Stromal cell of bone marrow (primary cell): ENCODE results near the gene LRCH1.

Source experiments
- DNase-seq: peaks from one replicate; pipeline ENCODE4 v3.0.0-alpha.2; 2012; ENCODE audit warnings: low read depth

The LRCH1 gene

GRCh38 chr13:46712524-46712923, 159.6 kb downstream of the LRCH1 start:
- DNase-seq, result no peak

- DNase-seq, result no peak
Observed at GRCh38 chr13:46715363-46715762, 162.4 kb downstream of the LRCH1 start.

- no peak for DNase-seq
Observed at GRCh38 chr13:46716821-46717220, 163.9 kb downstream of the LRCH1 start.

GRCh38 chr13:46717275-46717674, 164.3 kb downstream of the LRCH1 start:
- DNase-seq, result no peak

DNA sequence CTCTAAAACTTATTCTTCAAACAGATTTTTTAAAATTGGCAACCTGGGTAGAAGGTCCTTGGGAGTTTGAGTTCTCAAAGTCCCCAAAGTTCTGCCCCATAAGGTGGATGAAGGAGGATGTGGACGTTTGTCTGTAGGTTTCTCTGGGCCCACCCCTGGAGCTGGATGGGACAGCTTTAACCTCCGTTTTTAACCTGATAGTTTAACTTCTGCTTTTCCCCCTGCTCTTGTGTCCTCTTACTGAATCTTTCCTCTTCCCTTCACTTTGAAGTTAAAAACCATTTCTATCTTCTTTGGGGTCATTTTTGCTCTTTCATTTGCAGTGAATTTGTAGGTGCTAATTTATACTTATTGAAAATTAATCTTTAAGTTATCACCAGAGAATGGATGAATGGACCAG, 164.9 kb downstream of the LRCH1 start:
- DNase-seq, result no peak

DNA sequence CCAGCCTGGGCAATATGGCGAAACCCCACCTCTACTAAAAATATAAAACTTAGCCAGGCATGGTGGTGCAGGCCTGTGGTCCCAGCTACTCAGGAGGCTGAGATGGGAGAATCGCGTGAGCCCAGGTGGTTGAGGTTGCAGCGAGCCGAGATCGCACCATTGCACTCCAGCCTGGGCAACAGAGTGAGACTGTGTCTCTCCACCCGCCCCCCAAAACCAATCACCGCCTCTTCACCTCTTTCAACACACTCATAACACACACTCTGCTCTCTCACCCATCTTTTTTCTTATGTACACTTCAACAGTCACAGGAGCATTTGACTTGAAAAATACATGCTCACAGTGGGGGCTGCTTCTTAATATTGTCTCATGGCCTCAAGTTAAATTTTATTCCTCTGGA, 167.2 kb downstream of the LRCH1 start:
- DNase-seq, result no peak

DNA sequence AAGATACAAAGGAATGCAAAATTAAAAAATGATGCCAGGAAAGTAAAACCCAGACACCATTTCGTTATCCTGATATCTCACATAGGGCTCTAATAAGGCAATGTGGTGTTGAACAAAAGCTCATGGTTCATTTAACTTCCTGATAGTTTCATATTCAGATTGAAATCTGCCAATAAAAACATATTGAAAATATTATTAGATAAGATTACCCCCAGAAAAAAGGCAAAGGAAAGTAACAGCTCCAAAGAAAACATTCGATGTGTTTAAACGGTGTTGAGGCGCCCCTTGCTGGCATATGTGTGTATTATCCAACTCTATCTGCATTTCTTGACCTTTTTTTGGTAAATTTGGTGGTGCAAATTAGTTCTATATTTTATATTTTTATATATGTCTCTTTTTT, 168.1 kb downstream of the LRCH1 start:
- peak; percentile 30 for DNase-seq

DNA sequence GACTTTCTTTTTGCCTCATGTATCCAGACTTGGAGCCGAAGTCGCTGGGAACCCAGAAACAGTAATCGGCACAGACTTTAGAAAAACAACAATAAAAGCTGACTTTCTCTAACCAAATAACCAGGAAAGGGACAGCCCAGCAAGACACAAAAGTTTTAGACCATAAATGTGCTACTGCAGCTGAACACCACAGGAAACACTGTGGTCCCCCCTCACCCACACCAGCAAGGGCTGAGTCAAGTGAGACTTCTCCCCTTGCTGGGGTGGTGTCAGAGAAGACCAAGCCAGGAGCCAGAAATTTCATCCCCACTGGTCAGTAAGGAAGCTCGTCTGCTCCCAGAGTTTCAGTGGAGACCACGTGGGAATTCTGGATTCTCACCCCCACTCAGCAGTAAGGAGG, 173.4 kb downstream of the LRCH1 start:
- DNase-seq, result no peak

DNA sequence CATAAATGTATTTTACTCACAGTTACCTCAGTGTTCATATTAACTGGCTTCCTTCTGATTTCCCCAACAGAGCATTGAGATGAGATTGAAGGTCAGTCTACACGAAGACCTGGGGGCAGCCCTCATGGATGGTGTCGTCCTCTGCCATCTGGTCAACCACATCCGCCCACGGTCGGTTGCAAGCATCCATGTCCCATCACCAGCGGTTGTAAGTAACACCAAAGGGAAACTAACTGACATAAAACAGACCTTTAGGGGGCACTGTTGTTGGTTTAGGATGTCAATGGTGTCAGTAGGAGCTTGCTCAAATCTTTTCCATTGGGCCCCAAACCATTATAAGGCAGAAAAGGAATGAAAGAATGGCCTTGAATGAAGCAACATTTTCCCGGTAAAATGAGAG, 175.8 kb downstream of the LRCH1 start:
- no peak for DNase-seq

DNA sequence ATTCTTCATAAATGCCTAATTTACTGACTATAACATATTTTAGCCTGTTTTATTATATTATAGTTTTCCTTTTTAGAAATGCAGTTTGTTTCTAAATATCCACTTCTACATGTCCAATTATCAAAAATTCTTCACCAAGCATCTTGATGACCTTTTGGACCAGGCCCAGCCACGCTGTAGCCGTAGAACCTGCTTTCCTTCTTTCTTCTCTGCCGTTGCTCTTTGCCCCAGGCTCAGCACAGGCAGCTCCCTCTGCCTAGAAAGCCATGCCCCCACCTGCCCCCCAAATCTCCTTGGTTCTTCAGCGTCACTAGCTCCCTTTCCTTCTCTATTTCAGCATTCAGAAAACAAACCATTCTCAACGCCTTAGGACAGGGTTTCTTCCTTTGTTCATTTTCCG, 178.6 kb downstream of the LRCH1 start:
- no peak for DNase-seq

DNA sequence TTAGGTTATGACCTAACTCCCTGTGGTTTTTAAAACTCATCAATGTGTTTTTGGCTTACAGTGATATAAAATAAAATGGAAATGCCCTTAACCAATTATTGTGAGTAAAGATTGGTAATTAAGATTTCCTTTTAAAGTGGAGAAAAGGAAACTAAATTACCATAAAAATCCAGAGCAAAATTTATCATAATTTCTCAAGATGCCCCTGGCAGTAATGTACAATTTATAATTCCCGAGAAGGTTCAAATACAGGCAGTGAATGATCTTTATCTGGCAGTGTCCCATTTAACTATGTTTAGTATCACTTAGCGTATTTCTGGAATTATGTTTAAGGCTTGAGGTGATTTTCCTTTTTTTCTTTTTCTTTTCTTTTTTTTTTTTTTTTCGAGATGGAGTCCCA, 182.5 kb downstream of the LRCH1 start:
- DNase-seq, result no peak

GRCh38 chr13:46736541-46737310, 183.8 kb downstream of the LRCH1 start:
- no peak for DNase-seq

- DNase-seq, result no peak
Observed at GRCh38 chr13:46738055-46738454, 185.1 kb downstream of the LRCH1 start.

GRCh38 chr13:46738766-46739165, 185.8 kb downstream of the LRCH1 start:
- DNase-seq, result no peak

DNA sequence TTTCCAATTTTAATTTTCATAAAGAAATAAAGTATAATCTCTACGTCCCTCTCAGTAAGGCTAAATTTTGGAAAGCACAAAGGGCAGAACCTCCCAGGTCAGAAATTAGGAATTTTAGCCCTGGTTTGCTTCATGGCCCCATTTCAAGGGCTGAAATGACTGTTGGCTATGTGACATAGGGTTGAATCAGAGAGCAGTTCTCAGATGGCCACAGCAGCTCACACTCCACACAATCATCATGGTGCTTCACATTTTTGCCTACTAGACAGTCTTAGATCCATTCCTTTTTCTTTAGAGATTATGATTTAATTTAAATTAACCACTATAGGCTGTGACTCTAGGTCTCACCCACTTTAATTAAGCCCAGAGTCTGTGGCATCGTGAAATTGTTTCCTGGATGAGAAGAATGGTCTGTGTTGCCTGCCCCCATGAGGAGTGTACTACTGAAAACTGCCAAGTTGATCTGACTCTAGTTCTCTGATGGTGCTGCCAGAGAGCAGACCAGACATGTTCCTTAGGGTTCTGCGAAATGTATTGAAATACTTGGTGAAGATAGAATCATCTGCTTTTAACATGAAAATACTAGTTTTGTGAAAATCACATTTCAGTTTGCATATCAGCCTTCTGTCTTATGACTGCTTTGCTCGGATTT, 186.6 kb downstream of the LRCH1 start:
- no peak for DNase-seq

DNA sequence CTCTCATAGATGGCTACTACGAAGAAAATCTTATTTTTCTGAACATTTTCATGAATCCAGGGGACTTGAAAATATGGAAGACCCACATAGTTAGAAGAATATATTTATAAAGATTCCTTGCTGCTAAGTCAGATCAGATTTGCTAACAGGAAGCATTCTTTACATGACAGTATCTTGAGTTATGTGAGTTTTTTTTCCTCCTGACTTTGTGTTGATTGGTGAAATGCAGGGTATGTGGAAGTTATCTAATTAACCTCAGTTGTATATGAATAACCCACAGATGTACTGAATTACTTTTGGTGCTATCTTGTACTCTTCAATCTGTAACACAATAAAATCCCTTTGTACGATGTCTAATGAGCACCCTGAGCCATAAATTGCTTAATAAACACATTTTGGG, 190.2 kb downstream of the LRCH1 start:
- no peak for DNase-seq

DNA sequence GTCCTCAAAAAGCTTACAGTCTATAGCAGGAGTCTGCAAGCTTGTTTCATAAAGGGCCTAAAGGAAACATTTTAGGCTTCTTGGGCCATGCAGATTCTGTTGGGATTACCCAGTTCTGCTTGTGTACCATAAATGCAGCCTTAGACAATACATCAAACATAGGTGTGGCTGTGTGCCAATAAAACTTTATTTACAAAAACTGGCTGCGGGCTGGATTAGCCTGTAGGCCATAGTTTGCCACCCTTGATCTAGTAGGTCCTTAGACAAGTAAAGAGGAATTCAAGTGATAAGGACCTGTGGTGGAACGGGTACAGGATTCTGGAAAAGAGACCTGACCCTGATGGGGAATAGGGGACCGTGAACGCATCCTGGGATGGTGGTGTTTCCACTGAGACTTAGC, 192.1 kb downstream of the LRCH1 start:
- no peak for DNase-seq

GRCh38 chr13:46745706-46746105, 192.7 kb downstream of the LRCH1 start:
- no peak for DNase-seq

GRCh38 chr13:46747031-46747820, 194.3 kb downstream of the LRCH1 start:
- no peak for DNase-seq

DNA sequence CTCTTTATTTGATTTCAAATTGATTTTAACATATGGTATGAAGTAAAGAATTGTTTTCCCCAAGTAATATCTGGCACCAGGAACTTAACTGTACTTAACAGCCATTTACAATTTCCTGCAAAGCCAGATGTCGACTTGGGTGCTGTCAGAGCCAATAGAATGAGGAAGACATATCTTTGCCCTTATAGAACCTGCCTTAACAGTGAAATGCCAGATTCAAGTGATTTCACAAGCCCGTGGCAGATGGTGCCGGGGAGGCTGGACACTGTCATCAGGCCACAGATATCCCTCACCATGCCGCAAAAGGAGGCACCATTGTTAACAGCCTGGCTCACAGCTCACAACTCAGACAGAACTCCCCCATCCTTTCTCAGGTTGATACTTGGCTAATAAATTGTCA, 195.3 kb downstream of the LRCH1 start:
- DNase-seq, result no peak

DNA sequence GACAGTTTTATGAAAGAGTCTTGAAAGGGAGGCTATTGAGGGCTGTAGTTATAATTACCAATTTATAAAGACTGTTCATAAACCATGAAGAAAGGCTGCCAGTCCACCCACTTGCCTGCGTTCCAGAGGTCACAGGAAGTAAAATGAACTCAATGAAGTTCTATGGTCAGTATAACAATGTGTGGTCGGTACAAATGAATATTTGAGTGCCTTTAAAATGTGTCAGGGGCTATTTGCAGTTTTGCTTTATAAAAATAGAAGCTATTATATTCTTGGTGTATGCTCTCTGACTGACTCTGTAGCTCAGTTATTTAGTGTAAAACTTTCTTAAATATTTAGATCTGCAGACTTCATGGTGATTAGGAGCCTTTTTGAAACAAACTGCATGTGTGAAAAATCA, 197.0 kb downstream of the LRCH1 start:
- DNase-seq, result no peak

DNA sequence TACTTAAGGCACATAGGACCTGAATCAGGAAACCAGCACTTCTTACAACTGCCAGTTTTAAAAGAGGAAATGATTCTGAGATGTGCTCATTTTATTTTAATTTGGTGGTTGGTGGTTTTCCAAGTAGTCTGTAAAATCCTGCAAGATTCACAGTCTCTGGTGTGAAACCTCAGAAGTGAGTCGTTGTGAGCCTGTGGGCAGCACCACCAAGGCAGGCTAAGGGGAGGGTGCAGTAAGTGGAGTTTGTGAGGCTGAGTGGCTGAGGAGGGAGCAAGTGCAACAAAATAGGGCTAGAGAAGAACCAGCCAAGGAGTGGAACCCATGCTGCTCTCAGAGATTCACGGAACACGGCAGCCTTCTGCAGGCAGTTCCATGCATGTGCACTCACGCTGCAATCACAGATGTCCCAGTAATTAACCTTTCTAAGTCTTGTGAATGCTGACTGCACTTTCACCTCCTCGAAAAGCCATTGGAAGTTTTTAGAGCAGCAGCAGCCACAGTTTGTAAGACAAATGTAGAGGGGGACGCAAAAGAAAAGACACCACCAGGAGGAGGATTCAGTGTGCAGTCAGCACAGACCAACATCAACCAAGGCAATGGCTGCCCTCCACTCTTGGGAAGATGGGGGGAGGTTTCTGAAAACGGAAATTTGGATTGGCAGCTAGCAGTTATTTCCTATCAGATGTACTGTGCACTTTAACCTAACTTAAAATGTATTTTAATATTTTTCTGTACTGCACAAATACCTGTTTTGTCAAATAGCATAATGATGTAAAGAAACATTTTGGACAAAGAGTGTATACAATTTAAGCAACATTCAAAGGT, 199.1 kb downstream of the LRCH1 start:
- DNase-seq, result peak; percentile 41
